Measurements from ENCODE around the gene PRPS1. TPM values are rescaled to one million over a fixed set of nuclear protein-coding genes. Genes with fewer than 3 reads are reported as not detected.

Gene PRPS1
- total and polyA plus RNA-seq, 2 experiments from 2014 or later, result 91.1 to 149 TPM

GRCh38 chrX:107675823-107676555 lies 47.7 kb downstream of the PRPS1 start:
- Histone ChIP-seq H3K4me1 (ENCODE audit: insufficient read depth) (peaks cover 11% of the 10 kb centered on the region; the same call in 1 of the 2 replicates), H3K27ac (ENCODE audit: low read depth) (no peak overlapping the region), H3K27me3 (ENCODE audit: insufficient read depth) (no peaks in the 10 kb centered on the region), H3K4me3 (no peak overlapping the region), H4K20me1 (replicated peaks; ENCODE audit: insufficient read depth) (no peaks in the 10 kb centered on the region), H2AFZ (peak overlapping the region; percentile 56; the same call in 1 of the 2 replicates), H3K79me2 (replicated peaks; ENCODE audit: insufficient read depth) (no peaks in the 10 kb centered on the region), H3K4me2 (no peak overlapping the region), H3F3A (replicated peaks; ENCODE audit: low read depth) (no peaks in the 10 kb centered on the region), H3K9me2 (ENCODE audit: insufficient read depth) (no peaks in the 10 kb centered on the region), H3K36me3 (ENCODE audit: insufficient read depth) (no peaks in the 10 kb centered on the region)
- ATAC-seq (no peak), DNase-seq (ENCODE audit: low spot score) (no peak)
- no peaks in the 10 kb centered on the region for H3K36me3 Mint-ChIP-seq (ENCODE audit: low read depth)
- no peak for TF ChIP-seq ZNF331 (CRISPR knock-in tag; IDR thresholded peaks at IDR 0.05; ENCODE audit: low read depth)
- no peak for TF ChIP-seq STAT1 (IDR thresholded peaks at IDR 0.05; ENCODE audit: unreplicated experiment)
- TF ChIP-seq EZH2phosphoT487 (IDR thresholded peaks at IDR 0.05; ENCODE audit: unreplicated experiment), result no peak
- TF ChIP-seq CTCF (conservative IDR thresholded peaks at IDR 0.05; ENCODE audit: low read depth in 2 of 2), result no peak
- TF ChIP-seq ZNF462 (CRISPR knock-in tag; IDR thresholded peaks at IDR 0.05), result no peak
- TF ChIP-seq, protein P1, sequence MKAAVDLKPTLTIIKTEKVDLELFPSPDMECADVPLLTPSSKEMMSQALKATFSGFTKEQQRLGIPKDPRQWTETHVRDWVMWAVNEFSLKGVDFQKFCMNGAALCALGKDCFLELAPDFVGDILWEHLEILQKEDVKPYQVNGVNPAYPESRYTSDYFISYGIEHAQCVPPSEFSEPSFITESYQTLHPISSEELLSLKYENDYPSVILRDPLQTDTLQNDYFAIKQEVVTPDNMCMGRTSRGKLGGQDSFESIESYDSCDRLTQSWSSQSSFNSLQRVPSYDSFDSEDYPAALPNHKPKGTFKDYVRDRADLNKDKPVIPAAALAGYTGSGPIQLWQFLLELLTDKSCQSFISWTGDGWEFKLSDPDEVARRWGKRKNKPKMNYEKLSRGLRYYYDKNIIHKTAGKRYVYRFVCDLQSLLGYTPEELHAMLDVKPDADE (IDR thresholded peaks at IDR 0.05), result no peak
- TF ChIP-seq CREB1 (CRISPR knock-in tag; IDR thresholded peaks at IDR 0.05; ENCODE audit: low read depth), result no peak
- TF ChIP-seq ZNF114 (CRISPR knock-in tag; IDR thresholded peaks at IDR 0.05), result no peak
- TF ChIP-seq, protein P2, sequence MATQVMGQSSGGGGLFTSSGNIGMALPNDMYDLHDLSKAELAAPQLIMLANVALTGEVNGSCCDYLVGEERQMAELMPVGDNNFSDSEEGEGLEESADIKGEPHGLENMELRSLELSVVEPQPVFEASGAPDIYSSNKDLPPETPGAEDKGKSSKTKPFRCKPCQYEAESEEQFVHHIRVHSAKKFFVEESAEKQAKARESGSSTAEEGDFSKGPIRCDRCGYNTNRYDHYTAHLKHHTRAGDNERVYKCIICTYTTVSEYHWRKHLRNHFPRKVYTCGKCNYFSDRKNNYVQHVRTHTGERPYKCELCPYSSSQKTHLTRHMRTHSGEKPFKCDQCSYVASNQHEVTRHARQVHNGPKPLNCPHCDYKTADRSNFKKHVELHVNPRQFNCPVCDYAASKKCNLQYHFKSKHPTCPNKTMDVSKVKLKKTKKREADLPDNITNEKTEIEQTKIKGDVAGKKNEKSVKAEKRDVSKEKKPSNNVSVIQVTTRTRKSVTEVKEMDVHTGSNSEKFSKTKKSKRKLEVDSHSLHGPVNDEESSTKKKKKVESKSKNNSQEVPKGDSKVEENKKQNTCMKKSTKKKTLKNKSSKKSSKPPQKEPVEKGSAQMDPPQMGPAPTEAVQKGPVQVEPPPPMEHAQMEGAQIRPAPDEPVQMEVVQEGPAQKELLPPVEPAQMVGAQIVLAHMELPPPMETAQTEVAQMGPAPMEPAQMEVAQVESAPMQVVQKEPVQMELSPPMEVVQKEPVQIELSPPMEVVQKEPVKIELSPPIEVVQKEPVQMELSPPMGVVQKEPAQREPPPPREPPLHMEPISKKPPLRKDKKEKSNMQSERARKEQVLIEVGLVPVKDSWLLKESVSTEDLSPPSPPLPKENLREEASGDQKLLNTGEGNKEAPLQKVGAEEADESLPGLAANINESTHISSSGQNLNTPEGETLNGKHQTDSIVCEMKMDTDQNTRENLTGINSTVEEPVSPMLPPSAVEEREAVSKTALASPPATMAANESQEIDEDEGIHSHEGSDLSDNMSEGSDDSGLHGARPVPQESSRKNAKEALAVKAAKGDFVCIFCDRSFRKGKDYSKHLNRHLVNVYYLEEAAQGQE (IDR thresholded peaks at IDR 0.05; ENCODE audit: unreplicated experiment), result no peak
- TF ChIP-seq JUNB (IDR thresholded peaks at IDR 0.05; ENCODE audit: unreplicated experiment), result no peak
- TF ChIP-seq EZH2 (IDR thresholded peaks at IDR 0.05; ENCODE audit: low read depth, unreplicated experiment), result no peak
- no peak for TF ChIP-seq NANOG (IDR thresholded peaks at IDR 0.05; ENCODE audit: borderline replicate concordance)
- no peak for TF ChIP-seq POLR2AphosphoS5 (IDR thresholded peaks at IDR 0.05; ENCODE audit: low read depth)
- no peak overlapping the region for H3K4me3 Mint-ChIP-seq
- H3K27ac Mint-ChIP-seq, result no peak overlapping the region
- no peaks in the 10 kb centered on the region for H3K9me3 Mint-ChIP-seq
- H3K27me3 Mint-ChIP-seq (ENCODE audit: insufficient read depth, low read depth, poor library complexity), result peaks cover 8% of the 10 kb centered on the region
- peaks cover 22% of the 10 kb centered on the region for H3K4me1 Mint-ChIP-seq
